ENCODE results near the gene SLA2. TPM values are rescaled to one million over a fixed set of nuclear protein-coding genes. Genes with fewer than 3 reads are reported as not detected.
A peak's percentile ranks its signal among the peaks of the same experiment; 100 is the strongest.

The SLA2 gene
- total RNA-seq, 1 donor from 2014 or later, result 0.21 TPM

- Histone ChIP-seq H3K4me3 (no peak overlapping the region), H3K4me1 (no peaks in the 10 kb centered on the region), H3K36me3 (no peaks in the 10 kb centered on the region), H3K27ac (no peak overlapping the region), H3F3A (ENCODE audit: low read depth) (no peaks in the 10 kb centered on the region), H3K9ac (no peak overlapping the region), H3K27me3 (no peaks in the 10 kb centered on the region), H3K4me2 (no peak overlapping the region), H3K9me3 (ENCODE audit: low read depth) (no peaks in the 10 kb centered on the region), H4K20me1 (ENCODE audit: low read depth) (no peaks in the 10 kb centered on the region), H2AFZ (replicated peaks) (no peak overlapping the region), H3K79me2 (ENCODE audit: low read depth) (no peaks in the 10 kb centered on the region)
- Mint-ChIP-seq H3K36me3 (no peaks in the 10 kb centered on the region), H3K4me1 (peaks cover 6% of the 10 kb centered on the region), H3K4me3 (no peak overlapping the region), H3K27me3 (ENCODE audit: insufficient read depth, low read depth) (no peaks in the 10 kb centered on the region), H3K27ac (no peak overlapping the region), H3K9me3 (no peaks in the 10 kb centered on the region)
- no peak for DNase-seq (ENCODE audit: low spot score)
- TF ChIP-seq EZH2 (IDR thresholded peaks at IDR 0.05), result no peak
- TF ChIP-seq CTCF (IDR thresholded peaks at IDR 0.05), result no peak
- no peak for TF ChIP-seq EZH2phosphoT487 (IDR thresholded peaks at IDR 0.05)
These were observed 11.7 kb downstream of the SLA2 start for GRCh38 chr20:36634342-36634741.

DNA sequence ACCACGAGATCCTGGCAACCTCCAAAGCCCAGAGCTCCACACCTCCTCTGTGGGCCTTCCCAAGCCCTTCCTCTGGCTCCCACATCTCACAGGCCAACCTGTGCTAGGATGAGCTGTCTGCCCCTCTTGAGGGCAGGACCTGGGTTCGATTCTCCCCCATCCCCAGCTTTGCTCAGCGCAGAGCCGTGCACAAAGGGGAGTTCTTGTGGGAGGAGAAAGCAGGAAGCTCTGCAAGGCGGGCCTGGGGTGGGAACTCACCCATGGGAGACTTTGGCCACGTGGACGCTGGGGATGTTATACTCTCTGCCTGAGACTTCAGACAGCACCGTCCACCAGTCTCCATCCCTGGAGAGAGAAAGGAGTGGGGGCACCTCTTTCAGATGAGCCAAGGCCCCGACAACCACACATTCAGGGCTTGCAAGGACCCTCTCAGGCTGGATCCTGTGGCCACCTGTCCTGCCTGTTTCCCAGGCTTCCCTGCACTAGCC, 12.7 kb downstream of the SLA2 start:
- no peaks in the 10 kb centered on the region for H3K36me3 ChIP-seq
- no peak overlapping the region for H3K4me2 ChIP-seq
- no peak overlapping the region for H3K27ac Mint-ChIP-seq
- H3K79me2 ChIP-seq (ENCODE audit: low read depth), result no peaks in the 10 kb centered on the region
- H2AFZ ChIP-seq (replicated peaks), result no peak overlapping the region
- H3K27me3 ChIP-seq, result no peaks in the 10 kb centered on the region
- no peaks in the 10 kb centered on the region for H3K9me3 ChIP-seq (ENCODE audit: low read depth)
- H4K20me1 ChIP-seq (ENCODE audit: low read depth), result no peaks in the 10 kb centered on the region
- no peaks in the 10 kb centered on the region for H3K9me3 Mint-ChIP-seq
- no peaks in the 10 kb centered on the region for H3K36me3 Mint-ChIP-seq
- no peak for DNase-seq (ENCODE audit: low spot score)
- TF ChIP-seq CTCF (IDR thresholded peaks at IDR 0.05) (no peak), EZH2phosphoT487 (IDR thresholded peaks at IDR 0.05) (no peak), EZH2 (IDR thresholded peaks at IDR 0.05) (no peak)
- no peak overlapping the region for H3K4me3 Mint-ChIP-seq
- H3K4me3 ChIP-seq, result no peak overlapping the region
- no peaks in the 10 kb centered on the region for H3K27me3 Mint-ChIP-seq (ENCODE audit: insufficient read depth, low read depth)
- peaks cover 6% of the 10 kb centered on the region for H3K4me1 Mint-ChIP-seq
- no peaks in the 10 kb centered on the region for H3F3A ChIP-seq (ENCODE audit: low read depth)
- H3K9ac ChIP-seq, result no peak overlapping the region
- H3K27ac ChIP-seq, result no peak overlapping the region
- H3K4me1 ChIP-seq, result no peaks in the 10 kb centered on the region

GRCh38 chr20:36632487-36633284, 13.3 kb downstream of the SLA2 start:
- Mint-ChIP-seq H3K27ac (no peak overlapping the region), H3K4me1 (peaks cover 6% of the 10 kb centered on the region), H3K36me3 (no peaks in the 10 kb centered on the region), H3K9me3 (no peaks in the 10 kb centered on the region), H3K27me3 (ENCODE audit: insufficient read depth, low read depth) (no peaks in the 10 kb centered on the region), H3K4me3 (no peak overlapping the region)
- H2AFZ ChIP-seq (replicated peaks), result peak overlapping the region; percentile 79
- no peaks in the 10 kb centered on the region for H3F3A ChIP-seq (ENCODE audit: low read depth)
- peak; percentile 54 for DNase-seq (ENCODE audit: low spot score)
- no peaks in the 10 kb centered on the region for H3K9me3 ChIP-seq (ENCODE audit: low read depth)
- no peak overlapping the region for H3K4me3 ChIP-seq
- no peaks in the 10 kb centered on the region for H4K20me1 ChIP-seq (ENCODE audit: low read depth)
- H3K9ac ChIP-seq, result no peak overlapping the region
- H3K4me2 ChIP-seq, result no peak overlapping the region
- no peaks in the 10 kb centered on the region for H3K79me2 ChIP-seq (ENCODE audit: low read depth)
- H3K27ac ChIP-seq, result no peak overlapping the region
- TF ChIP-seq CTCF (IDR thresholded peaks at IDR 0.05) (peak; percentile 34), EZH2 (IDR thresholded peaks at IDR 0.05) (no peak), EZH2phosphoT487 (IDR thresholded peaks at IDR 0.05) (no peak)
- no peaks in the 10 kb centered on the region for H3K27me3 ChIP-seq
- H3K36me3 ChIP-seq, result no peaks in the 10 kb centered on the region
- H3K4me1 ChIP-seq, result no peaks in the 10 kb centered on the region
